Measurements from ENCODE around the gene ANKH.

GRCh38 chr5:14656898-14657297, 214.7 kb downstream of the ANKH start:
- TF ChIP-seq GATA2 (IDR thresholded peaks at IDR 0.05; ENCODE audit: low read depth, low read length) (no peak), GATA3 (IDR thresholded peaks at IDR 0.05; ENCODE audit: low read depth, low read length) (no peak)
